GM18519 (cell line): ENCODE measurements around the gene P2RY14.

Experiments used
- ATAC-seq: cut with Tn5 transposase; IDR thresholded peaks from one replicate; pipeline ENCODE4 v1.9.1; 2021; ENCODE audit warnings: mild to moderate bottlenecking, moderate library complexity; ENCODE audit not compliant: unreplicated experiment, low FRiP score

Gene P2RY14

GRCh38 chr3:151196434-151196833 lies 81.9 kb downstream of the P2RY14 start:
- no peak for ATAC-seq

GRCh38 chr3:151195826-151196225 lies 82.5 kb downstream of the P2RY14 start:
- ATAC-seq = no peak

- no peak for ATAC-seq
Observed at GRCh38 chr3:151192545-151192944, 85.8 kb downstream of the P2RY14 start.

- ATAC-seq = no peak
Observed at GRCh38 chr3:151191095-151191494, 87.2 kb downstream of the P2RY14 start.

GRCh38 chr3:151183265-151183671 lies 95.1 kb downstream of the P2RY14 start:
- ATAC-seq = no peak

GRCh38 chr3:151182349-151183079 lies 95.8 kb downstream of the P2RY14 start:
- no peak for ATAC-seq

- no peak for ATAC-seq
Observed at GRCh38 chr3:151178208-151178845, 100.0 kb downstream of the P2RY14 start.

GRCh38 chr3:151175952-151176351 lies 102.4 kb downstream of the P2RY14 start:
- no peak for ATAC-seq

GRCh38 chr3:151174351-151174750 lies 104.0 kb downstream of the P2RY14 start:
- ATAC-seq = no peak

GRCh38 chr3:151171145-151171757 lies 107.1 kb downstream of the P2RY14 start:
- ATAC-seq = peak; percentile 33

GRCh38 chr3:151169948-151170679 lies 108.2 kb downstream of the P2RY14 start:
- ATAC-seq = peak; percentile 19

- peak; percentile 50 for ATAC-seq
Observed at GRCh38 chr3:151169262-151169947, 108.9 kb downstream of the P2RY14 start.

- ATAC-seq = peak; percentile 48
Observed at GRCh38 chr3:151168269-151169094, 109.9 kb downstream of the P2RY14 start.

GRCh38 chr3:151166161-151166560 lies 112.2 kb downstream of the P2RY14 start:
- no peak for ATAC-seq

- ATAC-seq = no peak
Observed at GRCh38 chr3:151165226-151165625, 113.1 kb downstream of the P2RY14 start.
